Measurements from ENCODE around the gene LRCOL1.

Gene LRCOL1

GRCh38 chr12:132625731-132626430, 15.5 kb upstream of the LRCOL1 start:
- DNase-seq (ENCODE audit: low read depth) = no peak
- no peak for TF ChIP-seq CTCF (IDR thresholded peaks at IDR 0.05; ENCODE audit: low read length, missing control alignments)
- no peak overlapping the region for H3K4me3 ChIP-seq (replicated peaks; ENCODE audit: low read depth, low read length)

DNA sequence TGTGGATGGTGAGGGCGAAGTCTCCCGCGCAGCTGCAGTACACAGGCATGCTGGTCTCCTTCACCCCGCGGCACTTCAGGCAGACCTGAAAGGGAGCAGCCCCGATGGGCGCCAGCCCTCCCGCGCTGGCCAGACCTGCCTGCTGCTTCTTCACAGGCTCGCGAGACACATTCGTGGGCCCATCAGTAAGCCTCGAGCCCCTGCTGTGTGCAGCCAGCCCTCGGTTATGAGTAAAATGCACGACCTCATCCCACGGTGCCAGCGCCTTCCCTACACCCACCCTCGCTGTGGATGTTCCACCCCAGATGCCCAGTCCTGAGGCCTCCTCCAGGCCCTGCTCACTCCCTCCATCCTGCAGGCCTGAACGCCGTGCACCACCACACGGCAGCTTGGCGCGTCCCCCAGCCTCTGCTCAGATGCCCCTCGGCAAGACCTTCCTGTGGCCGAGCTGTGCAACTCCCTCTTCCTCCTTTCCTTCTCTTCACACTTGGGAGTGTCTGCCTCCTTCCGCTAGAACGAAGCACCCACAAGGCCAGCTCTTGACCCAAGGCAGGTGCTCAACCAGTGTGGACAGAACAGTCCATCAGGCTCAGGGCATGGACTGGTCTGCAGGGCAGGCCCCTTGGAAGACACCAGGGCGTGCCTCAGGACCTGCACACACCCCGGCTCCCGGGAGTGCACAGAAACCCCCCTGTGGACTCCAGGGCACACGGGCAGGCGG, 14.7 kb upstream of the LRCOL1 start:
- no peak overlapping the region for H3K4me3 ChIP-seq (replicated peaks; ENCODE audit: low read depth, low read length)
- no peak for TF ChIP-seq CTCF (IDR thresholded peaks at IDR 0.05; ENCODE audit: low read length, missing control alignments)
- DNase-seq (ENCODE audit: low read depth) = no peak

DNA sequence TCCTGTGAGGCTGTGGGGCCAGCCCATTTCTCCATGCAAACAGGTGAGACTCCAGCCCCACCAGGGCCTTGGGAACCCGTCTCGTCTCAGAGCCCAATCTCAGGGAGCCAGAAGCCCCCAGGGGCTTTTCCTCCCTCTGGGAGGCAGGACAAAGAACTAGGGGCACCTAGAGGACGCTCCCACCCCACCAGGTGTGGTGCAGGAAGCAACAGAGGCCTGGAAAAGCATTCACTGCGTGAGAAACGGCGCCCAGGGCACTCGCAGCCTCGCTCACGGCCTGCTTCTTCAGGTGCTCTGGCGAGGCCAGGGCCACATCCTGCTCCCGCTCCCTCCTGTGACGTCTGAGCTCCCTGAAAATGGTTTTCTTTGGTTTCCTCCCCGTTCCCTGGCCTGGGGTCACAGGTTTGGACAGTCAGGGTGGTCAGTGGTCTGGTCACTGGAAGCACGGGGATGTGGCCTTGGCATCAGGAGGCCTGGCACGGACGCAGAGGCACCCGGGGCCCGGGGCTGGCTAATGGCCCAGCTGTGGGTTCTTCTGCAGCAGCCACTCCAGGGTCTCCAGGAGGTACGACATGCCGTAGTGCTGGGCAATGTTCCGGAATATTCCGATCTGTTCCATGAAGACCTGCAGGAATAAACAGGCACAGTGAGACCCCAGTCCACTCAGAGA, 13.9 kb upstream of the LRCOL1 start:
- TF ChIP-seq CTCF (IDR thresholded peaks at IDR 0.05; ENCODE audit: low read length, missing control alignments) = no peak
- no peak overlapping the region for H3K4me3 ChIP-seq (replicated peaks; ENCODE audit: low read depth, low read length)
- no peak for DNase-seq (ENCODE audit: low read depth)

- TF ChIP-seq CTCF (IDR thresholded peaks at IDR 0.05; ENCODE audit: low read length, missing control alignments) = no peak
Observed at GRCh38 chr12:132623072-132623869, 12.9 kb upstream of the LRCOL1 start.

DNA sequence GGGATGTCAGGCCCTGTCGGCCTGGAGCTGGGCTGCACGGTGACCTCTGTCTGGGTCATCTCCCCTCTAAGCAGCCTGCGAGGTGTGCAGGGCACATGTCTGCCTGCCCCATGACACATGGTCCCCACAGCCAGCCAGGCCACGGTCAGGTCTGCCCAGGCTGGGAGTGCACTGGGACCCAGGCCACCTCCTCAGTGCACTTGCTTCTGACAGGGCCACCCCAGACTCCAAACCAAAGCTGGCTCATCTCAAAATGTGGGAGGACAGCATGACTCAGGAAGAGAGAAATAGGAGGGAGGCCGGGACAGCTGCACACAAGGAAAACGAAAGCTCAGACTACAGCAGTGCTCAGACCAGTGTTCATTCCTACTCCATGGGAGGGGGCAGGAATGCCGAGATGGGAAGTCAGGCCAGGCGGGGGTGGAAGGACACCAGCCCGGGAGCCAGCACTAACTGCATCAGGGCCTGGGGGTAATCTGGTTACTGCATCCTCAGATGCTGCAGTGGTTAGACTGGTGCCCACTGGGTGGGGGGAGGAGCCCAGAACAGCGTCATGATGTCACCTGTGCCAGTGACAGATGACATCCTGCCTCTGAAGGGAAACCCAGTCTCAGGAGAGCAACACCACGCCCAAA, 12.2 kb upstream of the LRCOL1 start:
- TF ChIP-seq CTCF (IDR thresholded peaks at IDR 0.05; ENCODE audit: low read length, missing control alignments) = no peak
- DNase-seq (ENCODE audit: low read depth) = peak; percentile 88
- peak overlapping the region; percentile 12 for H3K4me3 ChIP-seq (replicated peaks; ENCODE audit: low read depth, low read length)

More at GRCh38 chr12:132623072-132623869, 12.9 kb upstream of the LRCOL1 start:
- no peak overlapping the region for H3K4me3 ChIP-seq (replicated peaks; ENCODE audit: low read depth, low read length)
- no peak for DNase-seq (ENCODE audit: low read depth)

All from fibroblast of pulmonary artery (primary cell).